ENCODE results near the gene MORN4.
"Not testable (repeated sequence)": the region's sequence is repeated elsewhere in the genome, so short reads cannot be mapped to it uniquely, and the experiment has no call there.

The MORN4 gene

DNA sequence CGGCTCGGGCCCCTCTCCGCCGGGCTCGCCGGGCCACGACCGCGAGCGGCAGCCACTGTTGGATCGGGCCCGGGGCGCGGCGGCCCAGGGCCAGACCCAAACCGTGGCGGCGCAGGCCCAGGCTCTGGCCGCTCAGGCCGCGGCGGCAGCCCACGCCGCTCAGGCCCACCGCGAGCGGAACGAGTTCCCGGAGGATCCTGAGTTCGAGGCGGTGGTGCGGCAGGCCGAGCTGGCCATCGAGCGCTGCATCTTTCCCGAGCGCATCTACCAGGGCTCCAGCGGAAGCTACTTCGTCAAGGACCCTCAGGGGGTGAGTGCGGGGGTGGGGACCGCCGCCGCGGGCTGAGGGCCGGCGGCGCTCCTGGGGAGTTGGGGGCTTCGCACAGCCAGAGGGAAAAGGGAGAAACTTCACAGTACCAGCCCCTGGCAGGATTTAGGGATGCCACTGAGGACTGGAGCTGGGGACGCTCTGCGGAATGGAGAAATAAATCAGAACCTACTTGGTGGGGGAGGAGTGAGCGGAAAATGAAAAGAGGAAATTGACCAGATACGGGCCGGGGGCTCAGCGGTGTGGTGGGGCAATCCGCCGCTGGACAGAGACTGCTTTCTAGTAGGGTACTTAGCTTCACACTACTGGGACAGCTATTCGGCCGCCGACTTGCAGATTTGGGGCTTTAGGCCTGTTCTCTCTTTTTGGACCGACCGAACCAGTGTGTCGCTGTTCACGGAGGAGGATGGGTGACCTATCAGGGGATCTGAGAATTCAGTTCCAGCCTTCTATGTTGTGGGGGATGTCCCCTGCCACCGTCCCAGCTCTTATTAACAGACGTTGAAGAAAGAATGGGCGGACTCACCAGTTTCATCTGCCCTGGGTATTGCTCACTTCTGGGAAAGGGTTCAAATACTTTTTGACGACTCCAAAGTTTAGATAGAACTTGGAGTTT is 7.8 kb upstream of the MORN4 start:
- peak; percentile 15 for DNase-seq (ENCODE audit: low read depth)

GRCh38 chr10:97640174-97640867 is 7.0 kb upstream of the MORN4 start, which contains the start of gene PI4K2A:
TSS of gene PI4K2A (plus strand) at chr10:97640671. CDS start at chr10:97640743, 72 bp downstream.
- peak; percentile 97 for DNase-seq (ENCODE audit: low read depth)

DNA sequence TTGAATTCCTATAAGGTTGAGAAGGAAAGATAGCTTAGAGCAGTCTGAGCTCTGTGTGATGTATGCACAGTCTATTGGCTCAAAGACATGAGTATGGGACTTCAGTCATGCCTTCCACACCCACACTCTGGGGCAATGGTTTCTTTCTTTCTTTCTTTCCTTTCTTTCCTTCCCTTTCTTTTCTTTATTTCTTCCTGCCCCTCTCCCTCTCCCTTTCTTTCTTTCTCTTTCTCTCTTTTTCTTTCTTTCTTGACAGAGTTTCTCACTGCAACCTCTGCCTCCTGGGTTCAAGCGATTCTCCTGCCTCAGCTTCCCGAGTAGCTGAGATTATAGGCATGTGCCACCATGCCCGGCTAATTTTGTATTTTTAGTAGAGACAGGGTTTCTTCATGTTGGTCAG is 5.8 kb upstream of the MORN4 start:
- not testable (repeated sequence) for DNase-seq (ENCODE audit: low read depth)

DNA sequence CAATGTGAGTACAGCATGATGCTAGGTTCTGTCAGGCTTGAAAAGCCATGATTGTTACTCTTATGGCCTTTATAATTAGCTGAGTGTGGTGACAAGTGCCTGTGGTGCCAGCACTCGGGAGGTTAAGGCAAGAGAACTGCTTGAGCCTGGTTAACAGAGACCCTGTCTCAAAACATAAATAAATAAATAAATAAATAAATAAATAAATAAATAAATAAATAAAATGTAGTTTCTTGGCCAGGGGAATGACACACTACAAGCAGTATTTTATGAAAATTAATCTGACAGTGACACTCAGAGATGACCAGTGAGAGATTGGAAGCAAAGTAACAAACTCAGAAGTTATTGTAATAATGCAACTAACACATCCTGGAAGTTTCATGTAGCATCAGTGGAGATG is 2.3 kb upstream of the MORN4 start:
- DNase-seq (ENCODE audit: low read depth) = no peak

- peak; percentile 8 for DNase-seq (ENCODE audit: low read depth)
Measured at GRCh38 chr10:97633921-97634320, 621 bp upstream of the MORN4 start.

GRCh38 chr10:97631098-97631497 is 2.2 kb downstream of the MORN4 start:
- DNase-seq (ENCODE audit: low read depth) = no peak

GRCh38 chr10:97629289-97629688 is 4.0 kb downstream of the MORN4 start:
- no peak for DNase-seq (ENCODE audit: low read depth)

DNA sequence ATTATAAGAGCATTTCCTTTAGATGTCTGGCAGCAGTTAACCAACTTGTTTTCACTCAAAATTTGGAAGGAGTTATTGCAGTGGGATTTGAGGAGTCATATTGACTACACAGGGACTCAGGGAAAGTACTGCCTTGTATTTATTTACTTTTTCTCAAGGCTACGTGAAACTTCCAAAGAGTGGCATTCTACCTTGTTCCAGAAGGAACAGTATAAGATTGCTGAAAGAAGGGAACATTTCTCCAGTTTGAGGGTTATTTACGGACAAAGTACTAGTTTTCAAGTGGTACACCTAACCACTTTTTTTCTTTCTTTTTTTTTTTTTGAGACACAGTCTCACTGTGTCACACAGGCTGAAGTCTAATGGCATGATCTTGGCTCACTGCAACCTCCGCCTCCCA is 5.1 kb downstream of the MORN4 start:
- DNase-seq (ENCODE audit: low read depth) = no peak

DNA sequence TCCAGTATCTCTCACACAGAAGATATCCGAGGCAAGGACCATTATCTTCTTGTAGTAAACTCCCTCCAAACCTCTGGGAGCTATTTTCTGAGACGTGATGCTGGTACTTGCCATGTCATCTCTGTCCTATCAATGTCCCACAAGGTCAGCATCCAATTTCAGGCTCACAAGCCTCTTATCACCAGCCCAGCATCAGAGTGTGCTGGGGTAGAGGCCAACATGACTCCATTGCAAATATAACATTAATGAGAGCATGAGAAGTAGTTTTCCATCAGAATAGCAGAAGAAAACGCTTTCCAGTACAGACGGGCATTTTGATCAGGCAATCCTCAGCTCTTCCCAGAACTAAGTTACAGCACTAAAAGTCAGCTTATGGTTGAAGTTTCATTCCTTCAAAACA is 5.6 kb downstream of the MORN4 start:
- DNase-seq (ENCODE audit: low read depth) = no peak

- no peak for DNase-seq (ENCODE audit: low read depth)
Measured at GRCh38 chr10:97623277-97623676, 10.0 kb downstream of the MORN4 start.

GRCh38 chr10:97618733-97619132 is 14.6 kb downstream of the MORN4 start:
- no peak for DNase-seq (ENCODE audit: low read depth)

DNA sequence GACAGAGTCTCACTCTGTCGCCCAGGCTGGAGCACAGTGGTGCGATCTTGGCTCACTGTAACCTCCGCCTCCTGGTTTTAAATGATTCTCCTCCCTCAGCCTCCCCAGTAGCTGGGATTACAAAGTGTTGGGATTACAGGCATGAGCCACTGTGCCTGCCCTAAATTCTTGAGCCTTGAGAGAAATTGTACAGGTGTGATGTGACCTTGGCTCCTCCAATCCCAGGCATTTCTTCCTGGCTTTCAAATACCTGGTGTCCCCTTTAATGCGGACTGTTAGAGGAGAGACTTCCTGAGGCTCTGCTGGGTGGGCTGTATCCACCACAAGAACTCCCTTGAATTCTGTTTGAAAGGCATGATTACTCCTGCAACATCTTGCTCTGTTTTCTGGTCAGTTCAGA is 15.0 kb downstream of the MORN4 start:
- DNase-seq (ENCODE audit: low read depth) = no peak

- no peak for DNase-seq (ENCODE audit: low read depth)
Measured at GRCh38 chr10:97612386-97612785, 20.9 kb downstream of the MORN4 start.

GRCh38 chr10:97611473-97611872 is 21.8 kb downstream of the MORN4 start:
- DNase-seq (ENCODE audit: low read depth) = no peak

- no peak for DNase-seq (ENCODE audit: low read depth)
Measured at GRCh38 chr10:97608991-97609561, 24.2 kb downstream of the MORN4 start.

- DNase-seq (ENCODE audit: low read depth) = no peak
Measured at GRCh38 chr10:97607095-97607636, 26.1 kb downstream of the MORN4 start.

DNA sequence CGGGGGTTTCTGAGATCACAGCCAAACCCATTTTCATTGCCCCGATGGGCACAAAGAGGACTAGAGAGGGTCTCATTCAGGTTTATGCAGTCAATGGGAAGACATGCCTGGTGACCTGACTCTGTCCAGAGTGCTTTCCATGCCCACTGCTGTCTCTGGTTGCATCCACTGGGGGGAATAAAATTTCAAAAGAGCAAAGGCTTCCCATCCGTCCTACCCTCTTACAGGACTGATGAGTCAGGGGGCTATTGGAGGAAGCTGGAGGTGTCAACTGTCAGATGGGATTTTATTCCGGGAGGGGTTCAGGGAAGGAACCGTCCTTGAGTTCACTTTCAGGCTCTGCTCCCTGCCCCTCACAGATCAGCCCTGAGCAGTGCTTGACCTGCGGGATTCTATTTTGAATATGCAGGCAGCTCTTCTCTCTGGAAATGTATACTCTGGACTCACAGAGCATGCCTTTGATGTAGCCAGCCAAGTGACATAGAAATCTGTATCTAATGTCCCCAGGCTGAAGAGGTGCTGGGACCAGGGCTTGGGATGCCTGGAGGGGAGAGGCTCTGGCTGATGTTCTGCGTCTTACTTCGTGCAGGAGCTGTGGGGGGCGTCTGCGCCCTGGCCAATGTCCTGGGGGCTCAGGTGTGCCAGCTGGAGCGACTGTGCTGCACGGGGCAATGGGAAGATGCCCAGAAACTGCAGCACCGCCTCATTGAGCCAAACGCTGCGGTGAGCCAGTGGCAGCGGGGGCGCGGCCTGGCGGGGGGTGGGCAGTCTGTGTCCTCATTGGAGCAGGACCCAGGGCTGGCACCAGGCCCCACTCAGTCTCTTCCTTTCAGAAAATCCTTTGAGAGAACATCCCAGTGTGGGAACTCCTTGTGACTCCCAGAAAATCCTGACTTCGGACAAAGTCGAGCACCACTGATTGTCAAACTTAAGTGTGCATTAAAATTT is 31.8 kb downstream of the MORN4 start:
- DNase-seq (ENCODE audit: low read depth) = no peak

DNA sequence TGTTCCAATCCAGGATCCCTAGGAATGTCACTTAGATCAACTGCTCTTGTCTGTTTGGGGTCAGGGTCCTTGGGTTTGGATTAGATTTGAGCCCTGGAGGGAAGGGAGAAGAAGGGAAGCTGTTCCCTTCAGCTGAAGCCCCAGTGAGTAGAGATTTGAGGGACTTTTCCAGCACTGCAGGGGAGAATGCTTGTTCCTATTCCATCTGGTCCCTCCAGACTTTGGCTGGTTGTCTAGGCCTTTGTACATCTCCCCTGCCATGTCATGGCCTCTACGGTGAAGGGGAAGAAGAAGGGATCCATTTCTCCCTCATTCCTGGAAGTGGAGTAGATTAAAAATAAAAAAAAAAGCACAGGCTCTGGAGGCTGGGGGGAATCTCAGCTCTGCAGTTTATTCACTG is 32.7 kb downstream of the MORN4 start:
- no peak for DNase-seq (ENCODE audit: low read depth)

GRCh38 chr10:97599272-97599619 is 34.1 kb downstream of the MORN4 start:
- no peak for DNase-seq (ENCODE audit: low read depth)

DNA sequence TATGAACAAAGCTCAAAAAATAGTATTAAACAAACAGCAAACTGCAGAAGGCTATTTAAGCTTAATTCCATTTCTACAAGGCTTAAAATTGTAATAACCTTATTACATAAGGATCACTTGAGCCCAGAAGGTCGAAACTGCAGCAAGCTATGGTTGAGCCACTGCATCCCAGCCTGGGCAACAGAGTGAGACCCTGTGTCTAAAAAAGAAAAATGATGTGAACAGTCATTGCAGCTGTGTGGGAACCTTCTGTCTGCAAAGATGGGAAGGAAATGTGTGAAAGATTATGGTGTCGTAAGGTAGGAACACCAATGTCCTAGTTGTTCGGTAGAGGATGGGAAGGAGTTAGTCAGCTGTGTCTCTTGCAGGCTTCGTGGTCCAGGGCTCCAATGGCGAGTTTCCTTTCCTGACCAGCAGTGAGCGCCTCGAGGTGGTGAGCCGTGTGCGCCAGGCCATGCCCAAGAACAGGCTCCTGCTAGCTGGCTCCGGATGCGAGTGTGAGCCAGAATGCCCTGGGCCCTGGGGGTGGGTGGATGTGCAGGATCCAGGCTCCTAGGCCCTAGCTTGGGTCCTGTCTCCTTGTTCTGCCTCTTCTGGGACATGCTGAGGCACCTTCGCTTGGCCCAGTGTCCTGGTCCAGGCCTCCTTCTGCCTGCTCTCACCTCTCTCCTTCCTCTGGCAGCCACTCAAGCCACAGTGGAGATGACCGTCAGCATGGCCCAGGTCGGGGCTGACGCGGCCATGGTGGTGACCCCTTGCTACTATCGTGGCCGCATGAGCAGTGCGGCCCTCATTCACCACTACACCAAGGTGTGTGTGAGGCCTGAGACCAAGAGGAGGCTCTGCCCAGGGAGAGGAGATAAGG is 34.7 kb downstream of the MORN4 start:
- DNase-seq (ENCODE audit: low read depth) = no peak

DNA sequence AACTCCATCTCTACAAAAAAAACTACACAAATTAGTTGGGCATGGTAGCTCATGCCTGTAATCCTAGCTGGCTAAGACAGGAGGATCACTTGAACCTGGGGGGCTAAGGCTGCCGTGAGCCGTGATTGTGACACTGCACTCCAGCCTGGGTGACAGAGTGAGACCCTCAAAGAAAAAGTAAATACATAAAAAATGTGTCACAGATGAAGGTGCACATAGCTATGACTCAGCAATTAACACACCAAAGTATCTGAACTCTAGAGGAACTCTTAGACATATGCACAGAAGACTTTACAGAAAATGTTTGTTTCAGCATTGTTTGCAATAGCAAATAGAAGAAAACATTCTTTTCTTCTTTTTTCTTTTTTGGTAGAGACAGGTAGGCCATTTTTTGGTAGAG is 35.5 kb downstream of the MORN4 start:
- no peak for DNase-seq (ENCODE audit: low read depth)
